ENCODE measurements around the gene MARK1. TPM values are rescaled to one million over a fixed set of nuclear protein-coding genes. Genes with fewer than 3 reads are reported as not detected.
"Not testable (repeated sequence)": the region's sequence is repeated elsewhere in the genome, so short reads cannot be mapped to it uniquely, and the experiment has no call there.

Gene MARK1
- total RNA-seq, 1 experiment from 2014 or later = 17.8 TPM

DNA sequence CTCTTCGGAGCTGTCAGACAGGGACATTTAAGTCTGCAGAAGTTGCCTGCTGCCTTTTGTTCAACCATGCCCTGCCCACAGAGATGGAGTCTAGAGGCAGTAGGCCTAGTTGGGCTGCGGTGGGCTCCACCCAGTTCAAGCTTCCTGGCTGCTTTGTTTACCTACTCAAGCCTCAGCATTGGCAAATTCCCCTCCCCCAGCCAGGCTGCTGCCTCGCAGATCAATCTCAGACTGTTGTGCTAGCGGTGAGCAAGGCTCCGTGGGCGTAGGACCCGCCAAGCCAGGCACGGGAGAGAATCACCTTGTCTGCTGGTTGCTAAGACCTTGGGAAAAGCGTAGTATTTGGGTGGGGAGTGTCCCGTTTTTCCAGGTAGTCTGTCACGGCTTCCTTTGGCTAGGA lies 83.2 kb downstream of the MARK1 start:
- H4K8ac ChIP-seq (replicated peaks; ENCODE audit: insufficient read length, low read depth, low read length); H3K79me1 ChIP-seq (ENCODE audit: insufficient read depth, low read depth, low read length, poor library complexity, severe bottlenecking); H2BK120ac ChIP-seq (ENCODE audit: low read depth, low read length, poor library complexity, severe bottlenecking); H3T11ph ChIP-seq (ENCODE audit: low read length); H3K4me1 ChIP-seq (ENCODE audit: insufficient read depth, low read length); H3K27ac ChIP-seq (ENCODE audit: insufficient read length, low read depth, low read length); H3K56ac ChIP-seq (ENCODE audit: insufficient read length, low read depth, low read length); H2BK5ac ChIP-seq (ENCODE audit: insufficient read length, low read length); H3K14ac ChIP-seq (ENCODE audit: insufficient read depth, low read length); H4K91ac ChIP-seq (ENCODE audit: insufficient read length, low read depth, low read length); H2BK15ac ChIP-seq (ENCODE audit: low read depth, low read length); H3K27me3 ChIP-seq (ENCODE audit: insufficient read depth, low read length); H3K27me3 Mint-ChIP-seq (ENCODE audit: low read depth); H3K9me3 Mint-ChIP-seq; DNase-seq; H3K18ac ChIP-seq (ENCODE audit: insufficient read length, low read depth, low read length); H2BK12ac ChIP-seq (ENCODE audit: insufficient read length, low read depth, low read length); H3K23me2 ChIP-seq (ENCODE audit: insufficient read length, low read depth, low read length, poor library complexity, severe bottlenecking); H2BK20ac ChIP-seq (ENCODE audit: low read depth, low read length, poor library complexity, severe bottlenecking); H3K9ac ChIP-seq (ENCODE audit: extremely low read depth, insufficient read length, low read length); H2AFZ ChIP-seq (ENCODE audit: low read length); H4K5ac ChIP-seq (ENCODE audit: insufficient read length, low read depth, low read length); H3K23ac ChIP-seq (ENCODE audit: insufficient read length, low read depth, low read length); H3K9me3 ChIP-seq (ENCODE audit: control insufficient read depth, low read depth, low read length); H3K4me3 Mint-ChIP-seq; H4K20me1 ChIP-seq (ENCODE audit: control insufficient read depth, insufficient read depth, insufficient read length); H3K4me2 ChIP-seq (ENCODE audit: insufficient read depth, insufficient read length, low read length); H2AK5ac ChIP-seq (ENCODE audit: insufficient read length, low read length); H3K79me2 ChIP-seq (ENCODE audit: insufficient read depth, low read length); H3K4ac ChIP-seq (ENCODE audit: low read depth, low read length): not testable (repeated sequence)
- Mint-ChIP-seq H3K27ac (peak overlapping the region in 1 of 3 experiments; percentile 77; a peak in 1 of 7 replicates), H3K36me3 (ENCODE audit: insufficient read depth in 1 of 3, low read depth in 3 of 3) (peaks cover 28 to 31% (median 29%) of the 10 kb centered on the region in 3 experiments), H3K4me1 (peaks cover 10% of the 10 kb centered on the region in 2 experiments; a peak in 3 of 4 replicates)
- WGBS (ENCODE audit: extremely low coverage, insufficient read length, low lambda C conversion rate) = no CpG with 5 or more reads among the region's 11 CpGs
